ENCODE data around the gene HTRA2. TPM values are rescaled to one million over a fixed set of nuclear protein-coding genes. Genes with fewer than 3 reads are reported as not detected.

HTRA2 gene
- total and polyA plus RNA-seq, 9 of the 15 experiments (the other 6 are each of a cell fraction or from before 2014, with no cell fraction given), result 54.2 to 71.2 (median 65.8) TPM

DNA sequence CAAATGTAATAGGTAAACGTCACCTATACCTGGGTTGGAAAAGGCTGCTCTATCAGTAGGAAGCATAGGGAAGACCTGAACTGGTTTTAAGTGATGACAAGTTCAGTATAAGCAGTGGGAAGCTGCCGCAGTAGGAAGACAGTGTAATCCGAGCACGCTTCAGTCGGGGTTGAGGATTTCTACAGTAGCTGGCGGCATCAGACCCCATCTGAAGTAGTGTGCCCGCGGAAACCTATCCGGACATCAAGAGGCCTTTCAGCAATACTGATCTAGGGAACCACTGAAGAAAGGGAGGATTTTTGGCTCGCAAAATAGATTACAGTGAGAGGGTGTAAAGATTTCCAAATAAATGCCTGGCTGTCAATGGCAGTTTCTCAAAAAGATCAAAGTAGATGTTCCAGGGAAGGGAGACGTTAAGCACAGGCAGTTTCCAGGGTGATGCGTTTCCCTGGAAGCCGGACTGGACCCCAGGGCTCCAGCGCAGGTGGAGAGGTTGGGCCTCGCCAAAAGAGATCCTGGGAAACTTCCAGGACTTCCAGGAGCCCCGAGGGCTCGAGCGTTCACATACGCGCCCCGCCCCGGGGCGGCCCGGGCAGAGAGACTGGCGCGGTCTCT is 18.7 kb downstream of the HTRA2 start (continued):
- TF ChIP-seq, protein P1, sequence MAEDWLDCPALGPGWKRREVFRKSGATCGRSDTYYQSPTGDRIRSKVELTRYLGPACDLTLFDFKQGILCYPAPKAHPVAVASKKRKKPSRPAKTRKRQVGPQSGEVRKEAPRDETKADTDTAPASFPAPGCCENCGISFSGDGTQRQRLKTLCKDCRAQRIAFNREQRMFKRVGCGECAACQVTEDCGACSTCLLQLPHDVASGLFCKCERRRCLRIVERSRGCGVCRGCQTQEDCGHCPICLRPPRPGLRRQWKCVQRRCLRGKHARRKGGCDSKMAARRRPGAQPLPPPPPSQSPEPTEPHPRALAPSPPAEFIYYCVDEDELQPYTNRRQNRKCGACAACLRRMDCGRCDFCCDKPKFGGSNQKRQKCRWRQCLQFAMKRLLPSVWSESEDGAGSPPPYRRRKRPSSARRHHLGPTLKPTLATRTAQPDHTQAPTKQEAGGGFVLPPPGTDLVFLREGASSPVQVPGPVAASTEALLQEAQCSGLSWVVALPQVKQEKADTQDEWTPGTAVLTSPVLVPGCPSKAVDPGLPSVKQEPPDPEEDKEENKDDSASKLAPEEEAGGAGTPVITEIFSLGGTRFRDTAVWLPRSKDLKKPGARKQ (CRISPR knock-in tag; IDR thresholded peaks at IDR 0.05), result 0 out of 2 replicates have a peak, but pooled peaks have one; percentile 11
- TF ChIP-seq BRD4 (IDR thresholded peaks at IDR 0.05) (0 out of 2 replicates have a peak, but pooled peaks have one; percentile 53), PRDM10 (IDR thresholded peaks at IDR 0.05; ENCODE audit: partially characterized antibody) (peak; percentile 9), LEF1 (IDR thresholded peaks at IDR 0.05) (peak; percentile 53; the same call in 1 of the 2 replicates)
- TF ChIP-seq, protein P2, sequence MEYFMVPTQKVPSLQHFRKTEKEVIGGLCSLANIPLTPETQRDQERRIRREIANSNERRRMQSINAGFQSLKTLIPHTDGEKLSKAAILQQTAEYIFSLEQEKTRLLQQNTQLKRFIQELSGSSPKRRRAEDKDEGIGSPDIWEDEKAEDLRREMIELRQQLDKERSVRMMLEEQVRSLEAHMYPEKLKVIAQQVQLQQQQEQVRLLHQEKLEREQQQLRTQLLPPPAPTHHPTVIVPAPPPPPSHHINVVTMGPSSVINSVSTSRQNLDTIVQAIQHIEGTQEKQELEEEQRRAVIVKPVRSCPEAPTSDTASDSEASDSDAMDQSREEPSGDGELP (CRISPR knock-in tag; IDR thresholded peaks at IDR 0.05; ENCODE audit: borderline replicate concordance), result peak; percentile 7; the same call in 1 of the 2 replicates

Data from K562 (cell line).